ENCODE data around the gene ZNF664.

DNA sequence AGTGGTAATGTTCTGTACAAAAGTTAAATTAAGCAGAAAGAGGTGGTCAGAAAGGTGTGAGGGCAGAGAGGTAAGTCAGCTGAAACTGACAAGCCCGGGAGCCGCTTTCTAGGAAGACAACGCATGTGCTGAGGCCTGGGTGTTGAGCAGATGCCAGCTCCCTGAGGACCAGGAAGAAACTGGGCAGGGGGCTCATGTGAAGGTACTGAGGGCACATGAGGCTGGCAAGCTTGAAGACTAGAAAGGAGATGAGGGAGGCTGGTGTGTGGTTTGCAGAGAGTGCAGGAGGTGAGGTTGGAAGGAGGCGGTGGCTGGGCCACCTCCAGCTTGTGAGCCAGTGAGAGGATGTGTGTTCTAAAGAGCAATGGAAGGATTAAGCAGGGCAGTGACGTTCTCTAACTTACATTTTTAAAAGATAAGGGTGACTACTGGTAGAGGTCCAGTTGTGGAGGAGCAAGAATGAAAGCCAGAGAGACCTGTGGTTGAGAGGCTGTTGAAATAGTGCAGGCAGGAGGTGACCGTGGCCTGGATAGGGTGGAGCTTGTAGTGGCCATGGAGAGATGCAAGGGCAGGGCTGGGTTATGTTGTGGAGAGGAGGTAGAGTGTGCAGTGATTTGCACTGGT, 29.1 kb downstream of the ZNF664 start:
- TF ChIP-seq CTCF (IDR thresholded peaks at IDR 0.05; ENCODE audit: poor library complexity, severe bottlenecking) = no peak
- no peak for TF ChIP-seq POLR2AphosphoS5 (IDR thresholded peaks at IDR 0.05)
- no peak for TF ChIP-seq EP300 (conservative IDR thresholded peaks at IDR 0.05; ENCODE audit: poor library complexity, severe bottlenecking)
- TF ChIP-seq RAD21 (conservative IDR thresholded peaks at IDR 0.05) = no peak
- no peak for TF ChIP-seq MXI1 (conservative IDR thresholded peaks at IDR 0.05; ENCODE audit: poor library complexity, severe bottlenecking)
- no peak for TF ChIP-seq TAF1 (IDR thresholded peaks at IDR 0.05; ENCODE audit: low read depth)
- no peak for TF ChIP-seq EZH2 (IDR thresholded peaks at IDR 0.05; ENCODE audit: borderline replicate concordance, insufficient read depth, low read length, poor library complexity, severe bottlenecking)
- no peak for TF ChIP-seq SMC3 (conservative IDR thresholded peaks at IDR 0.05; ENCODE audit: poor library complexity)
